Measurements from ENCODE around the gene PPARA.

PPARA gene

GRCh38 chr22:46150655-46151477, 540 bp downstream of the PPARA start:
- peak overlapping the region; percentile 80 for H3K27ac ChIP-seq
- no peak for TF ChIP-seq CTCF (conservative IDR thresholded peaks at IDR 0.05)

- no peak overlapping the region for H3K27ac ChIP-seq
- TF ChIP-seq CTCF (conservative IDR thresholded peaks at IDR 0.05): no peak
These were observed 3.6 kb downstream of the PPARA start for GRCh38 chr22:46153930-46154329.

- no peak overlapping the region for H3K27ac ChIP-seq
These were observed 5.7 kb downstream of the PPARA start for GRCh38 chr22:46156031-46156430.

GRCh38 chr22:46158283-46158682, 8.0 kb downstream of the PPARA start:
- TF ChIP-seq CTCF (conservative IDR thresholded peaks at IDR 0.05): no peak
- H3K27ac ChIP-seq: no peak overlapping the region

More at GRCh38 chr22:46156031-46156430, 5.7 kb downstream of the PPARA start:
- TF ChIP-seq CTCF (conservative IDR thresholded peaks at IDR 0.05): no peak

GRCh38 chr22:46159212-46159611, 8.9 kb downstream of the PPARA start:
- H3K27ac ChIP-seq: no peak overlapping the region
- TF ChIP-seq CTCF (conservative IDR thresholded peaks at IDR 0.05): no peak

- TF ChIP-seq CTCF (conservative IDR thresholded peaks at IDR 0.05): no peak
- no peak overlapping the region for H3K27ac ChIP-seq
These were observed 9.5 kb downstream of the PPARA start for GRCh38 chr22:46159777-46160176.

- TF ChIP-seq CTCF (conservative IDR thresholded peaks at IDR 0.05): no peak
- H3K27ac ChIP-seq: peak overlapping the region; percentile 53; the same call in 1 of the 2 replicates
These were observed 12.0 kb downstream of the PPARA start for GRCh38 chr22:46162285-46162684.
